Panc1 (cell line): ENCODE results near the gene PLB1. TPM values are rescaled to one million over a fixed set of nuclear protein-coding genes. Genes with fewer than 3 reads are reported as not detected.

Source experiments
- ATAC-seq: fragments of 200-7000 bp; cut with Tn5 transposase; 2 replicates; pipeline ENCODE4 v1.9.1; 2020; ENCODE audit warnings: mild to moderate bottlenecking, moderate library complexity
- BruUV-seq: library from RNA; stranded (reverse); fragments of 400-500 nt; replicated peaks from 2 replicates; lab custom pipeline; 2021; lab: Mats Ljungman, UMichigan
- CTCF ChIA-PET: fragments of 300-600 bp; sonication (Branson Sonifier 250); formaldehyde crosslinking; loops from one replicate; lab custom pipeline; 2022; ENCODE audit warnings: antibody characterized with exemption; lab: Charles Lee
- POLR2A ChIA-PET: fragments of 300-600 bp; sonication (Branson Sonifier 250); formaldehyde crosslinking; loops from one replicate; lab custom pipeline; 2022; ENCODE audit warnings: antibody characterized with exemption; lab: Charles Lee
- DNase-seq: peaks from one replicate; pipeline ENCODE4 v3.0.0-alpha.2; 2010; ENCODE audit warnings: low read depth, low spot score
- H3K27ac ChIP-seq: 2 replicates; pipeline ENCODE4 v1.5.1; 2011; ENCODE audit warnings: mild to moderate bottlenecking, low read length, inconsistent platforms
- H3K27me3 ChIP-seq: fragments of 200-500 bp; sonication (Bioruptor generic); 2 replicates; pipeline ENCODE4 v1.6.0; 2014; ENCODE audit warnings: low read length, inconsistent platforms; ENCODE audit not compliant: control insufficient read depth, insufficient read depth
- H3K36me3 ChIP-seq: fragments of 200-500 bp; sonication (Bioruptor generic); 2 replicates; pipeline ENCODE4 v1.5.1; 2014; ENCODE audit warnings: inconsistent platforms, mild to moderate bottlenecking, low read length, moderate library complexity; ENCODE audit not compliant: control insufficient read depth, insufficient read depth
- H3K4me1 ChIP-seq: 2 replicates; pipeline ENCODE4 v1.5.1; 2011; ENCODE audit warnings: inconsistent platforms, mild to moderate bottlenecking, low read length, moderate library complexity; ENCODE audit not compliant: control insufficient read depth, insufficient read depth
- H3K4me3 ChIP-seq, 2 experiments: 2 replicates each; pipeline ENCODE4 v1.5.1; 2011 to 2012; ENCODE audit warnings: low read depth in 2 of 2, low read length in 2 of 2, mild to moderate bottlenecking in 2 of 2, inconsistent platforms in 1 of 2, moderate library complexity in 1 of 2
- H3K9me3 ChIP-seq: fragments of 200-500 bp; sonication (Bioruptor generic); 2 replicates; pipeline ENCODE4 v1.5.1; 2014; ENCODE audit warnings: low read depth, mild to moderate bottlenecking, inconsistent platforms, low read length, moderate library complexity; ENCODE audit not compliant: control insufficient read depth, insufficient read depth
- POLR2AphosphoS5 ChIP-seq: IDR thresholded peaks from 2 replicates; pipeline ENCODE4 v1.6.1; 2012; ENCODE audit warnings: mild to moderate bottlenecking, low read depth, low read length, moderate library complexity
- SIN3A ChIP-seq: IDR thresholded peaks from 2 replicates; pipeline ENCODE4 v1.6.1; 2012; ENCODE audit warnings: low read depth, mild to moderate bottlenecking, low read length, moderate library complexity, borderline replicate concordance; ENCODE audit not compliant: insufficient read depth
- TCF7L2 ChIP-seq: IDR thresholded peaks from 2 replicates; pipeline ENCODE4 v1.6.1; 2011; ENCODE audit warnings: mild to moderate bottlenecking, low read depth, low read length, inconsistent platforms
- in situ Hi-C: cut with HindIII; loops from 2 replicates; pipeline ENCODE4 v1.10.0; 2016; ENCODE audit warnings: low sequenced_read_pairs, low pct_unique_long_range_greater_than_20kb
- intact Hi-C: fragments of 100-400 bp; cut with micrococcal nuclease; formaldehyde crosslinking; loops from one replicate; pipeline ENCODE4 v1.10.0; 2022; ENCODE audit not compliant: unreplicated experiment
- total RNA-seq: library from RNA; stranded (reverse); gene quantifications from one replicate; pipeline ENCODE4 v1.2.1, GENCODE V29; 2021; ENCODE audit not compliant: unreplicated experiment
- TF ChIP-seq, protein P1 (sequence below): fragments of 450-650 bp; IDR thresholded peaks from 2 replicates; pipeline ENCODE4 v1.5.1; 2017; ENCODE audit warnings: mild to moderate bottlenecking
- TF ChIP-seq, protein P2 (sequence below), 2 experiments: IDR thresholded peaks; 2 replicates each; pipeline ENCODE4 v1.6.1; 2011 to 2012; ENCODE audit warnings: low read depth in 2 of 2, control low read depth in 1 of 2, low read length in 1 of 2, mild to moderate bottlenecking in 1 of 2, moderate library complexity in 1 of 2; ENCODE audit not compliant: insufficient read depth in 1 of 2

The PLB1 gene
- total RNA-seq, 1 experiment from 2014 or later = 0.80 TPM

DNA sequence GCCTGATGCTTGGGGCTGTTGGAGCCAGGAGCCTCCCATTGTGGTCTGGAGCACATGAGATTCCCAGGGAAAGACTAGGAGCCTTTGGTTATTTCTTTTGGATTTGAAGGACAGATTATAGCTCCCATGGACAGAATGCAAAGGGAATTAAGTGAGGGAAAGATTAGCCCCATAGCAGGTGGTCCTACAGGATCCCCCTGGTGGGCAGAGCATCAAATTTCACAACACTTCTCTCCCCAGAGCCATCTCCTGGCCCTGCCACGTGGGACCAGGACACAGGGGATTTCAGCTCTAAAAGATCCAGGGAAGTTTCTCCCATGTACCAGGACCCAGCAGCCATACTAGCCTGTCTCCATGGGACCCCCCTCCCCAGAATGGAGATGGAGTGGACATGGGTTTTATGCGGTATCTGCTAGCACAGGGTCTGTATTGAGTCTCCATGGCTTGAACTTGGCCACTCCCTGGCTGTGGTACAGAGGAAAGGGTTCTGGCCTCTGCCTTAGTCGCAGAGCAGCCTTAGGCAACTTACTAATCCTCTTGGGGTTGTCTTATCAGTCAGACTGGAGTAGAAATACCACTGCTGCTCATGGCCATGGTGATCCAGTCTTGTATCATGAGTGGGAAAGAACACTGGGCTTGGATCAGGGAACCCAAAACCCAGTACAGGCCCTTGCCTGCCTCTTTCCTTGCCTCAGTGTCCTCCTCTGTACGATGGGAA, 6.8 kb upstream of the PLB1 start:
- ATAC-seq = no peak
- CTCF ChIA-PET = interaction anchor here (0.7 kb wide), 1 partner anchor 19 kb away, joined by 3 read pairs; no protein-coding TSS in a partner anchor
- BruUV-seq = no TSS peak

DNA sequence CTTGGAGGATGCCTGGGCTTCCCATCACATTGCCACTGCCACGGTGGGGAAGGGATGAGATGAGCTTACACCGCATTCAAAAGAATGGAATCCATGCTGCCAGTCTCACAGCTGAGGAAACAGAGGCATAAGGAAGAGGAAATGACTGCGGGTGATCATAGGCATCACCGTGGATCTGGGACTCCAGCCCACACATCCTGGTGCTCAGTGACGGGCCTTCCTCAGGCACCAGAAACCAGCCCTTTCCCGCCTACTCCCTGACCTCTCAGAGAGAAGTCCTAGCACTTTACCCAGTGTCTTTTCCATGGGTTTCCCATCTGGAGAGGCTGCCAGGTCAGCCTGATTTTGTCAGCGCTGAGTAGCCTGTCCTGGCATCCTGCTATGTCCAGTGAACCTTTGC, 5.3 kb upstream of the PLB1 start:
- no TSS peak for BruUV-seq
- no peaks in the 10 kb centered on the region for H3K4me1 ChIP-seq
- H3K27ac ChIP-seq = no peak overlapping the region
- no peak overlapping the region for H3K4me3 ChIP-seq
- DNase-seq (no peak), ATAC-seq (no peak)
- intact Hi-C loops (no loop called here), in situ Hi-C loops (no loop called here)
- no peaks in the 10 kb centered on the region for H3K9me3 ChIP-seq
- no peaks in the 10 kb centered on the region for H3K27me3 ChIP-seq
- ChIA-PET CTCF (no interaction called here), POLR2A (no interaction called here)
- H3K36me3 ChIP-seq = no peaks in the 10 kb centered on the region
- TF ChIP-seq, protein P1, sequence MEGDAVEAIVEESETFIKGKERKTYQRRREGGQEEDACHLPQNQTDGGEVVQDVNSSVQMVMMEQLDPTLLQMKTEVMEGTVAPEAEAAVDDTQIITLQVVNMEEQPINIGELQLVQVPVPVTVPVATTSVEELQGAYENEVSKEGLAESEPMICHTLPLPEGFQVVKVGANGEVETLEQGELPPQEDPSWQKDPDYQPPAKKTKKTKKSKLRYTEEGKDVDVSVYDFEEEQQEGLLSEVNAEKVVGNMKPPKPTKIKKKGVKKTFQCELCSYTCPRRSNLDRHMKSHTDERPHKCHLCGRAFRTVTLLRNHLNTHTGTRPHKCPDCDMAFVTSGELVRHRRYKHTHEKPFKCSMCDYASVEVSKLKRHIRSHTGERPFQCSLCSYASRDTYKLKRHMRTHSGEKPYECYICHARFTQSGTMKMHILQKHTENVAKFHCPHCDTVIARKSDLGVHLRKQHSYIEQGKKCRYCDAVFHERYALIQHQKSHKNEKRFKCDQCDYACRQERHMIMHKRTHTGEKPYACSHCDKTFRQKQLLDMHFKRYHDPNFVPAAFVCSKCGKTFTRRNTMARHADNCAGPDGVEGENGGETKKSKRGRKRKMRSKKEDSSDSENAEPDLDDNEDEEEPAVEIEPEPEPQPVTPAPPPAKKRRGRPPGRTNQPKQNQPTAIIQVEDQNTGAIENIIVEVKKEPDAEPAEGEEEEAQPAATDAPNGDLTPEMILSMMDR = no peak
- no peak for TF ChIP-seq POLR2AphosphoS5
- TF ChIP-seq, protein P2, sequence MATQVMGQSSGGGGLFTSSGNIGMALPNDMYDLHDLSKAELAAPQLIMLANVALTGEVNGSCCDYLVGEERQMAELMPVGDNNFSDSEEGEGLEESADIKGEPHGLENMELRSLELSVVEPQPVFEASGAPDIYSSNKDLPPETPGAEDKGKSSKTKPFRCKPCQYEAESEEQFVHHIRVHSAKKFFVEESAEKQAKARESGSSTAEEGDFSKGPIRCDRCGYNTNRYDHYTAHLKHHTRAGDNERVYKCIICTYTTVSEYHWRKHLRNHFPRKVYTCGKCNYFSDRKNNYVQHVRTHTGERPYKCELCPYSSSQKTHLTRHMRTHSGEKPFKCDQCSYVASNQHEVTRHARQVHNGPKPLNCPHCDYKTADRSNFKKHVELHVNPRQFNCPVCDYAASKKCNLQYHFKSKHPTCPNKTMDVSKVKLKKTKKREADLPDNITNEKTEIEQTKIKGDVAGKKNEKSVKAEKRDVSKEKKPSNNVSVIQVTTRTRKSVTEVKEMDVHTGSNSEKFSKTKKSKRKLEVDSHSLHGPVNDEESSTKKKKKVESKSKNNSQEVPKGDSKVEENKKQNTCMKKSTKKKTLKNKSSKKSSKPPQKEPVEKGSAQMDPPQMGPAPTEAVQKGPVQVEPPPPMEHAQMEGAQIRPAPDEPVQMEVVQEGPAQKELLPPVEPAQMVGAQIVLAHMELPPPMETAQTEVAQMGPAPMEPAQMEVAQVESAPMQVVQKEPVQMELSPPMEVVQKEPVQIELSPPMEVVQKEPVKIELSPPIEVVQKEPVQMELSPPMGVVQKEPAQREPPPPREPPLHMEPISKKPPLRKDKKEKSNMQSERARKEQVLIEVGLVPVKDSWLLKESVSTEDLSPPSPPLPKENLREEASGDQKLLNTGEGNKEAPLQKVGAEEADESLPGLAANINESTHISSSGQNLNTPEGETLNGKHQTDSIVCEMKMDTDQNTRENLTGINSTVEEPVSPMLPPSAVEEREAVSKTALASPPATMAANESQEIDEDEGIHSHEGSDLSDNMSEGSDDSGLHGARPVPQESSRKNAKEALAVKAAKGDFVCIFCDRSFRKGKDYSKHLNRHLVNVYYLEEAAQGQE (IDR thresholded peaks at IDR 0.05; ENCODE audit: insufficient read depth in 1 of 2, low read depth in 2 of 2, low read length in 1 of 2) = no peak
- TF ChIP-seq TCF7L2 = no peak
- TF ChIP-seq SIN3A = no peak

More for the DNA sequence above, 6.8 kb upstream of the PLB1 start:
- Histone ChIP-seq H3K27ac (no peak overlapping the region), H3K36me3 (no peaks in the 10 kb centered on the region), H3K4me3 (no peak overlapping the region), H3K4me1 (no peaks in the 10 kb centered on the region), H3K27me3 (no peaks in the 10 kb centered on the region), H3K9me3 (no peaks in the 10 kb centered on the region)
- in situ Hi-C loops = no loop called here
- intact Hi-C loops = no loop called here
- no peak for DNase-seq
- TF ChIP-seq, protein P1 = no peak
- TF ChIP-seq, protein P2 (IDR thresholded peaks at IDR 0.05; ENCODE audit: insufficient read depth in 1 of 2, low read depth in 2 of 2, low read length in 1 of 2) = no peak
- TF ChIP-seq TCF7L2 = no peak
- POLR2A ChIA-PET = no interaction called here
